ENCODE measurements around the gene PRLR. TPM values are rescaled to one million over a fixed set of nuclear protein-coding genes. Genes with fewer than 3 reads are reported as not detected.

Gene PRLR
- total RNA-seq, 1 donor from 2014 or later, result 3.2 TPM

DNA sequence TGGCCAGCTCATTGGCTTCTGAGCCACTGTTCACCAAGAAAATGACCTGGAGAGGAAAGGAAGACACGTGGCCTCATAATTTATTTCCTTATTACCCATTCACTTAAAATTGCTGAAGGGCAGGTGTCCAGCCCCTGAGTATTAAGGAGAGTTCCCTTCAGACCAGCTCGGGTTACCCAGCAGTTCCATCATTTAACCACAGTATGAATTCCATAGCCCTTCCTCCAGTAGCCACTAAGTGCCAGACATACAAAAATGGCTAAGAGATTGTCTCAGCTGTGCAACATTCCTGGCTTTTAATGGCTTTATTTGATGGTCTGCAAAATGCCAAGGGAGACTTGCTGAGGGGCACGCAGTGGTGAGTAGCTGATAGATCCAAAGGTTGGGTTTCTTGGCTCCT is 195.0 kb downstream of the PRLR start:
- intact Hi-C loops (cut with DNase I), result no loop called here
- TF ChIP-seq, protein P1, sequence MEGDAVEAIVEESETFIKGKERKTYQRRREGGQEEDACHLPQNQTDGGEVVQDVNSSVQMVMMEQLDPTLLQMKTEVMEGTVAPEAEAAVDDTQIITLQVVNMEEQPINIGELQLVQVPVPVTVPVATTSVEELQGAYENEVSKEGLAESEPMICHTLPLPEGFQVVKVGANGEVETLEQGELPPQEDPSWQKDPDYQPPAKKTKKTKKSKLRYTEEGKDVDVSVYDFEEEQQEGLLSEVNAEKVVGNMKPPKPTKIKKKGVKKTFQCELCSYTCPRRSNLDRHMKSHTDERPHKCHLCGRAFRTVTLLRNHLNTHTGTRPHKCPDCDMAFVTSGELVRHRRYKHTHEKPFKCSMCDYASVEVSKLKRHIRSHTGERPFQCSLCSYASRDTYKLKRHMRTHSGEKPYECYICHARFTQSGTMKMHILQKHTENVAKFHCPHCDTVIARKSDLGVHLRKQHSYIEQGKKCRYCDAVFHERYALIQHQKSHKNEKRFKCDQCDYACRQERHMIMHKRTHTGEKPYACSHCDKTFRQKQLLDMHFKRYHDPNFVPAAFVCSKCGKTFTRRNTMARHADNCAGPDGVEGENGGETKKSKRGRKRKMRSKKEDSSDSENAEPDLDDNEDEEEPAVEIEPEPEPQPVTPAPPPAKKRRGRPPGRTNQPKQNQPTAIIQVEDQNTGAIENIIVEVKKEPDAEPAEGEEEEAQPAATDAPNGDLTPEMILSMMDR (IDR thresholded peaks at IDR 0.05), result no peak
- DNase-seq, result no peak
- no peaks in the 10 kb centered on the region for H3K9me3 ChIP-seq
- H3K27ac ChIP-seq, result no peak overlapping the region
- no peaks in the 10 kb centered on the region for H3K36me3 ChIP-seq
- no peaks in the 10 kb centered on the region for H3K27me3 ChIP-seq (ENCODE audit: low read depth)
- no peak for ATAC-seq
- no peaks in the 10 kb centered on the region for H3K4me1 ChIP-seq
- H3K4me3 ChIP-seq, result no peak overlapping the region

DNA sequence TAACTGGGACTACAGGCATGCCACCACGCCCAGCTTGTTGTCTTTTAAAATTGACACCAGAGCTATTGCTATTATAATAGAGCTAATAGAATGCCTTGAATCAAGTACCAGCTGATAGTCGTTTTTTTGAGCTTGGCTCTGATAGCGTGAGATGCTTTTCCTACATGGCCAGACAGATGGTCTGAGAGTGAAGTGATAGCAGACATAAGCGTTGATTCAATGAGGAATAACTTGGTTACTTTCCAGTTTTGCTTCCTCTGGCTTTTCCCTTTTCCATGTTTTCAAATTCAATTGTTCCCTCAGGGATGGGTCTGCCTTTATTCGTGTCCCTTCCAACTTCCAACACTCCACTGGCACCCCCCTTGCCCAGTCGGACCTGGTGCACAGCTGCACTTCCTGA is 197.9 kb downstream of the PRLR start:
- TF ChIP-seq, protein P1 (IDR thresholded peaks at IDR 0.05), result no peak
- intact Hi-C loops (cut with DNase I), result no loop called here

DNA sequence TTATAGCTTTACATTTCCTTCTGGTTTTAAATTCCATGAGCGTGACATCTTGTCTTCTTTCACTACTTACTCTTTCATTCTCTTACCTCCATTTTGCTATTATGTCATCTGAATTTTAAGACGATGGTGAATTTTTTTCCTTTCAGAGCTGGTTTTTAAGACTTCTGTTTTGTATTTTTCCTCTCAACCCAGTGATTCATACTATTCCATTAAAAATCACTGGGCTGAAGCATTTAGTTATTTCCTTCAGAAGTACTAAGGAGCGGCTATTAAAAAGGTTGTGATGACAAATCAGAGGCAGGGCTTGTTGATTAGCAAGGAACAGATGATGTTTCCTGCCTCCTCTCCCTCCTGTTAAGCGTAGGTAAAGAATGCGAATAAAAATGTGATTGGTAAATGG is 199.0 kb downstream of the PRLR start:
- intact Hi-C loops (cut with DNase I), result no loop called here
- Histone ChIP-seq H3K4me3 (no peak overlapping the region), H3K36me3 (no peaks in the 10 kb centered on the region), H3K9me3 (no peaks in the 10 kb centered on the region), H3K27ac (no peak overlapping the region), H3K27me3 (ENCODE audit: low read depth) (no peaks in the 10 kb centered on the region), H3K4me1 (no peaks in the 10 kb centered on the region)
- ATAC-seq (no peak), DNase-seq (no peak)
- TF ChIP-seq, protein P1 (IDR thresholded peaks at IDR 0.05), result no peak

More for the DNA sequence above, 197.9 kb downstream of the PRLR start:
- no peak overlapping the region for H3K27ac ChIP-seq
- no peaks in the 10 kb centered on the region for H3K36me3 ChIP-seq
- no peaks in the 10 kb centered on the region for H3K4me1 ChIP-seq
- no peak overlapping the region for H3K4me3 ChIP-seq
- H3K27me3 ChIP-seq (ENCODE audit: low read depth), result no peaks in the 10 kb centered on the region
- H3K9me3 ChIP-seq, result no peaks in the 10 kb centered on the region
- ATAC-seq (no peak), DNase-seq (no peak)

DNA sequence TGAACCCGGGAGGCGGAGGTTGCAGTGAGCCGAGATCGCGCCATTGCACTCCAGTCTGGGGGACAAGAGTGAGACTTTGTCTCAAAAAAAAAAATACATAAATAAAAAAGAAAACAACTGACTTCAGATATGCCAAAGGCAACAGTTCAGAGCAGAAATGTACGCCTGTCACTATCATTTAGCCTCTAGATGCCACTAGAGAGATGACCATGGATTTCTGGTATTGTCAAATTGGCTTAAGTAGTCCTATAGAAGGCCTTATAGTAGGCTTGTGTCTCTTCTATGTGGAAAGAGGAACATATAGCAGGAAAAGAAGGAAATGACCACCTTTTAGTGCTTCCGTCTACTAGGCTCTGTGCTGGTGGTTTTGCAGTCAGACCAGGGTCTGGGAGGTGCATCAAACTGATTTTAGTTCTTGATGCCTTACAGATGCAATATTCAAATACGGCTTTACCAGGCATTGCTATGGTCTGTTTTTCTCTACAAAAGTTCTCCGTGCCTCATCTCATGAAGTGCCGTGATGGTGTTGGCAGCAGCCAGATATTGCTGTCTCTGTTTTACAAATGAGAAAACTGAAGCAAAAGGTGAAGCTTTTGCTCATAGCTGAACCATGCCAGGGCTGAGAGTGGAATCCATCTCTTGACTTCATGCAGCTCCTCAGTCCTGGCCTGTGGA is 199.7 kb downstream of the PRLR start:
- Histone ChIP-seq H3K36me3 (no peaks in the 10 kb centered on the region), H3K27me3 (ENCODE audit: low read depth) (no peaks in the 10 kb centered on the region), H3K4me3 (no peak overlapping the region), H3K27ac (no peak overlapping the region), H3K9me3 (no peaks in the 10 kb centered on the region), H3K4me1 (no peaks in the 10 kb centered on the region)
- ATAC-seq (no peak), DNase-seq (no peak)
- intact Hi-C loops (cut with DNase I), result no loop called here
- TF ChIP-seq, protein P1 (IDR thresholded peaks at IDR 0.05), result no peak

DNA sequence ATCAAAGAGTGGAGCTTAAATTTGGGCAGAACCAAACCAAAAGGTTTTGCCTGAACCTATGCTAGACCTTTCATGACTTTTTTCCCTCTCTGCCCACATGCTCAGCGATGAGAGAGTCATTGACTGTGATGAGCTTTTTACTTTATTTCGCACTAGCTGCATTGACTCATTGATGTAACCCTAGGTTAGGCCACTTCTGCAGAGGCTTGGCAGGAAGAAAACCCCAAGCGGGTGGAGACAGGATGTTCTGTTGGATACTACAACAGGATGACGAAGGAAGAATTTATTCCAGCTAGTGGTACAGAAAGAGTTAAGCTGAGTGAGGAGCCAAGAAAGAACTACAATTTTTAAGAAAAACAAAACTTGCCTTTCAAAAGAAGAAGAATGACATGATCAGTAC is 201.0 kb downstream of the PRLR start:
- no peak overlapping the region for H3K4me3 ChIP-seq
- TF ChIP-seq, protein P1 (IDR thresholded peaks at IDR 0.05), result no peak
- no peaks in the 10 kb centered on the region for H3K9me3 ChIP-seq
- no peaks in the 10 kb centered on the region for H3K27me3 ChIP-seq (ENCODE audit: low read depth)
- no peaks in the 10 kb centered on the region for H3K36me3 ChIP-seq
- intact Hi-C loops (cut with DNase I), result no loop called here
- H3K4me1 ChIP-seq, result no peaks in the 10 kb centered on the region
- H3K27ac ChIP-seq, result no peak overlapping the region
- DNase-seq, result no peak
- no peak for ATAC-seq

All from lower lobe of right lung (tissue), 2 donors.